HG03439 (cell line): ENCODE measurements around the gene HSPBAP1.

Source experiments
- ATAC-seq: cut with Tn5 transposase; IDR thresholded peaks from one replicate; pipeline ENCODE4 v1.9.1; 2021; ENCODE audit warnings: mild to moderate bottlenecking, moderate library complexity; ENCODE audit not compliant: unreplicated experiment

Gene HSPBAP1

GRCh38 chr3:122793568-122794416 lies at the start of gene HSPBAP1:
Gene HSPBAP1 (minus strand): TSS chr3:122793831. CDS start chr3:122793680, 151 bp downstream.
- peak; percentile 63 for ATAC-seq

- no peak for ATAC-seq
These were observed 42.0 kb upstream of the HSPBAP1 start for GRCh38 chr3:122835590-122835989.

GRCh38 chr3:122828281-122828680 lies 34.6 kb upstream of the HSPBAP1 start:
- ATAC-seq = no peak

- no peak for ATAC-seq
These were observed 32.6 kb upstream of the HSPBAP1 start for GRCh38 chr3:122826278-122826677.

GRCh38 chr3:122825460-122825859 lies 31.8 kb upstream of the HSPBAP1 start:
- ATAC-seq = no peak

- ATAC-seq = no peak
These were observed 31.1 kb upstream of the HSPBAP1 start for GRCh38 chr3:122824465-122825381.

- ATAC-seq = no peak
These were observed 23.0 kb upstream of the HSPBAP1 start for GRCh38 chr3:122816587-122816986.

GRCh38 chr3:122810734-122811133 lies 17.1 kb upstream of the HSPBAP1 start:
- ATAC-seq = no peak

- no peak for ATAC-seq
These were observed 10.3 kb upstream of the HSPBAP1 start for GRCh38 chr3:122803977-122804376.

- no peak for ATAC-seq
These were observed 8.7 kb upstream of the HSPBAP1 start for GRCh38 chr3:122802323-122802722.

- ATAC-seq = no peak
These were observed 7.1 kb upstream of the HSPBAP1 start for GRCh38 chr3:122800706-122801237.

GRCh38 chr3:122800031-122800430 lies 6.4 kb upstream of the HSPBAP1 start:
- no peak for ATAC-seq

GRCh38 chr3:122799322-122799721 lies 5.7 kb upstream of the HSPBAP1 start:
- ATAC-seq = no peak

- ATAC-seq = no peak
These were observed 3.7 kb upstream of the HSPBAP1 start for GRCh38 chr3:122797291-122797690.

- no peak for ATAC-seq
These were observed 2.1 kb upstream of the HSPBAP1 start for GRCh38 chr3:122795674-122796195.

GRCh38 chr3:122794779-122795673 lies 1.4 kb upstream of the HSPBAP1 start, which contains the start of gene SLC49A4:
Gene SLC49A4 (plus strand): TSS chr3:122795069. CDS start chr3:122795193, 124 bp downstream.
- ATAC-seq = peak; percentile 76

GRCh38 chr3:122794483-122794778 lies 800 bp upstream of the HSPBAP1 start:
- no peak for ATAC-seq

GRCh38 chr3:122789585-122790273 lies 3.9 kb downstream of the HSPBAP1 start:
- ATAC-seq = no peak

- ATAC-seq = no peak
These were observed 5.8 kb downstream of the HSPBAP1 start for GRCh38 chr3:122787872-122788271.

- no peak for ATAC-seq
These were observed 7.6 kb downstream of the HSPBAP1 start for GRCh38 chr3:122786066-122786465.
